WTC11 (cell line): Measurements from ENCODE around the gene NEMP2. TPM values are rescaled to one million over a fixed set of nuclear protein-coding genes. Genes with fewer than 3 reads are reported as not detected.

Experiments used
- ATAC-seq: fragments of 200-7000 bp; cut with Tn5 transposase; 2 replicates; pipeline ENCODE4 v1.10.0; 2021; ENCODE audit warnings: mild to moderate bottlenecking, moderate library complexity
- CTCF ChIA-PET: fragments of 300-600 bp; sonication (Branson Sonifier 250); formaldehyde crosslinking; loops from one replicate; lab custom pipeline; 2021; ENCODE audit warnings: antibody characterized with exemption; lab: Charles Lee
- POLR2A ChIA-PET: fragments of 350-600 bp; sonication (Branson Sonifier 250); formaldehyde crosslinking; loops from one replicate; lab custom pipeline; 2021; ENCODE audit warnings: antibody characterized with exemption; lab: Charles Lee
- DNase-seq: peaks from one replicate; pipeline ENCODE4 v3.0.0; 2021; ENCODE audit warnings: low spot score
- H3K27ac Mint-ChIP-seq: 2 replicates; pipeline ENCODE4 v1.8.0; 2021; ENCODE audit warnings: mixed read lengths
- H3K27me3 Mint-ChIP-seq: 2 replicates; pipeline ENCODE4 v1.8.0; 2021; ENCODE audit warnings: low read depth, mild to moderate bottlenecking, moderate library complexity, mixed read lengths
- H3K36me3 Mint-ChIP-seq: 2 replicates; pipeline ENCODE4 v1.8.0; 2021; ENCODE audit warnings: mixed read lengths
- H3K4me1 Mint-ChIP-seq: 2 replicates; pipeline ENCODE4 v1.8.0; 2022; ENCODE audit warnings: mixed read lengths
- H3K4me3 Mint-ChIP-seq: 2 replicates; pipeline ENCODE4 v1.8.0; 2021; ENCODE audit warnings: mild to moderate bottlenecking, moderate library complexity, mixed read lengths
- H3K9me3 Mint-ChIP-seq: 2 replicates; pipeline ENCODE4 v1.8.0; 2021; ENCODE audit warnings: mixed read lengths
- ARID4B ChIP-seq: sonication (generic); formaldehyde crosslinking; IDR thresholded peaks from 2 replicates; pipeline ENCODE4 v1.8.0; 2023; ENCODE audit warnings: missing genetic modification reagents, mild to moderate bottlenecking, borderline replicate concordance
- CBFB ChIP-seq: sonication (generic); formaldehyde crosslinking; IDR thresholded peaks from 2 replicates; pipeline ENCODE4 v1.8.1; 2022; ENCODE audit warnings: mild to moderate bottlenecking, low read depth, missing genetic modification reagents
- ELF4 ChIP-seq: sonication (generic); formaldehyde crosslinking; IDR thresholded peaks from 2 replicates; pipeline ENCODE4 v1.8.1; 2022; ENCODE audit warnings: low read depth, mild to moderate bottlenecking, moderate library complexity, missing genetic modification reagents
- FOXP4 ChIP-seq: sonication (generic); formaldehyde crosslinking; IDR thresholded peaks from 2 replicates; pipeline ENCODE4 v1.8.0; 2022; ENCODE audit warnings: mild to moderate bottlenecking, missing genetic modification reagents
- IRF2 ChIP-seq: sonication (generic); formaldehyde crosslinking; IDR thresholded peaks from 2 replicates; pipeline ENCODE4 v1.8.0; 2022; ENCODE audit warnings: low read depth, missing genetic modification reagents, borderline replicate concordance
- KAT7 ChIP-seq: sonication (generic); formaldehyde crosslinking; IDR thresholded peaks from 2 replicates; pipeline ENCODE4 v1.8.1; 2023; ENCODE audit warnings: missing genetic modification reagents, mild to moderate bottlenecking, borderline replicate concordance
- MXD4 ChIP-seq: fragments of 250-450 bp; sonication (Bioruptor Pico); IDR thresholded peaks from 2 replicates; pipeline ENCODE4 v1.8.0; 2021; ENCODE audit warnings: mild to moderate bottlenecking, moderate library complexity, borderline replicate concordance
- MYBL2 ChIP-seq: sonication (generic); formaldehyde crosslinking; IDR thresholded peaks from 2 replicates; pipeline ENCODE4 v1.8.1; 2023; ENCODE audit warnings: mild to moderate bottlenecking, moderate library complexity, missing genetic modification reagents
- NFATC4 ChIP-seq: fragments of 250-450 bp; sonication (Bioruptor Pico); IDR thresholded peaks from 2 replicates; pipeline ENCODE4 v1.9.0; 2021; ENCODE audit warnings: mild to moderate bottlenecking
- NR2C2 ChIP-seq: sonication (generic); formaldehyde crosslinking; IDR thresholded peaks from 2 replicates; pipeline ENCODE4 v1.8.0; 2022; ENCODE audit warnings: mild to moderate bottlenecking, missing genetic modification reagents
- TCF7 ChIP-seq: sonication (generic); formaldehyde crosslinking; IDR thresholded peaks from 2 replicates; pipeline ENCODE4 v1.8.0; 2022; ENCODE audit warnings: mild to moderate bottlenecking, low read depth, missing genetic modification reagents, moderate library complexity
- TEAD1 ChIP-seq: sonication (generic); formaldehyde crosslinking; IDR thresholded peaks from 2 replicates; pipeline ENCODE4 v1.8.0; 2022; ENCODE audit warnings: mild to moderate bottlenecking, missing genetic modification reagents
- ZNF232 ChIP-seq: sonication (generic); formaldehyde crosslinking; IDR thresholded peaks from 2 replicates; pipeline ENCODE4 v1.8.0; 2022; ENCODE audit warnings: mild to moderate bottlenecking, missing genetic modification reagents
- ZNF263 ChIP-seq: sonication (generic); formaldehyde crosslinking; IDR thresholded peaks from 2 replicates; pipeline ENCODE4 v1.8.1; 2022; ENCODE audit warnings: low read depth, mild to moderate bottlenecking, moderate library complexity, missing genetic modification reagents
- ZNF396 ChIP-seq: fragments of 250-450 bp; sonication (Bioruptor Pico); IDR thresholded peaks from 2 replicates; pipeline ENCODE4 v1.8.0; 2021; ENCODE audit warnings: mild to moderate bottlenecking, moderate library complexity, borderline replicate concordance
- ZNF532 ChIP-seq: fragments of 250-450 bp; sonication (Bioruptor Pico); IDR thresholded peaks from 2 replicates; pipeline ENCODE4 v1.9.0; 2021; ENCODE audit warnings: mild to moderate bottlenecking, borderline replicate concordance
- total RNA-seq: library from RNA; stranded (reverse); gene quantifications from 3 replicates; pipeline ENCODE4 v1.2.3, GENCODE V29; 2021
- TF ChIP-seq, protein P1 (sequence below): sonication (generic); formaldehyde crosslinking; IDR thresholded peaks from 2 replicates; pipeline ENCODE4 v1.8.0; 2022; ENCODE audit warnings: mild to moderate bottlenecking, missing genetic modification reagents
- TF ChIP-seq, protein P2 (sequence below): sonication (generic); formaldehyde crosslinking; IDR thresholded peaks from 2 replicates; pipeline ENCODE4 v1.8.1; 2022; ENCODE audit warnings: mild to moderate bottlenecking, moderate library complexity, missing genetic modification reagents

The NEMP2 gene
- total RNA-seq, 1 experiment from 2014 or later: 7.2 TPM

- no peak for TF ChIP-seq ZNF532 (CRISPR knock-in tag)
Observed at GRCh38 chr2:190503088-190503487, 31.4 kb downstream of the NEMP2 start (continued).

GRCh38 chr2:190501702-190502407 lies 32.7 kb downstream of the NEMP2 start:
- H3K27ac Mint-ChIP-seq: no peak overlapping the region
- no peaks in the 10 kb centered on the region for H3K9me3 Mint-ChIP-seq
- no peaks in the 10 kb centered on the region for H3K36me3 Mint-ChIP-seq
- no peaks in the 10 kb centered on the region for H3K27me3 Mint-ChIP-seq
- H3K4me3 Mint-ChIP-seq: no peak overlapping the region
- POLR2A ChIA-PET: no interaction called here
- DNase-seq (no peak), ATAC-seq (no peak)
- CTCF ChIA-PET: no interaction called here
- peaks cover 12% of the 10 kb centered on the region for H3K4me1 Mint-ChIP-seq
- TF ChIP-seq MXD4 (CRISPR knock-in tag) (no peak), CBFB (CRISPR knock-in tag) (no peak), ZNF263 (CRISPR knock-in tag) (no peak), TEAD1 (CRISPR knock-in tag) (no peak), TCF7 (CRISPR knock-in tag) (no peak)

DNA sequence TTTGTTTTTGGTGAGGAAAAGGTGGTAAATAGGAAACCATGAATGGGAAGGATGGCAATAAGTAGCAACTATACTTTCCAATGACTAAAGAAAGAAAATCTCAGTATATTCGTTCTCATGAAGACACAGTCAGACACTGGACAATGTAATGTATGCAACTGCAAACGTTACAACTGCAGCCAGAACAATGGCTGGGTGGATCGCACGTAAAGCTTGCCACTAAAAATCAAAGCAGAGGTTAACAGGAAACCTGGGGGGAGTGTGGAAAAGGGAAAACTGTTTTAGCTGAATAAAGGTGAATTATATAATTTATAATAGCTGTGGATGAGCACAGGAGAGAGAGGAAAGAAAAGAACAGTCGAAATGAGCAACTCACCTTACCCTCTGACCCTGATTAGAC lies 33.3 kb downstream of the NEMP2 start:
- Mint-ChIP-seq H3K4me3 (no peak overlapping the region), H3K36me3 (no peaks in the 10 kb centered on the region), H3K4me1 (peaks cover 12% of the 10 kb centered on the region), H3K27me3 (no peaks in the 10 kb centered on the region), H3K27ac (no peak overlapping the region), H3K9me3 (no peaks in the 10 kb centered on the region)
- no peak for TF ChIP-seq ELF4 (CRISPR knock-in tag)
- no peak for TF ChIP-seq ZNF263 (CRISPR knock-in tag)
- no peak for TF ChIP-seq FOXP4
- no peak for TF ChIP-seq IRF2
- TF ChIP-seq MXD4 (CRISPR knock-in tag): no peak
- no peak for TF ChIP-seq NFATC4 (CRISPR knock-in tag)
- TF ChIP-seq, protein P1, sequence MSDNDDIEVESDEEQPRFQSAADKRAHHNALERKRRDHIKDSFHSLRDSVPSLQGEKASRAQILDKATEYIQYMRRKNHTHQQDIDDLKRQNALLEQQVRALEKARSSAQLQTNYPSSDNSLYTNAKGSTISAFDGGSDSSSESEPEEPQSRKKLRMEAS (CRISPR knock-in tag): no peak
- no peak for TF ChIP-seq KAT7 (CRISPR knock-in tag)
- no peak for TF ChIP-seq ZNF232 (CRISPR knock-in tag)
- TF ChIP-seq, protein P2, sequence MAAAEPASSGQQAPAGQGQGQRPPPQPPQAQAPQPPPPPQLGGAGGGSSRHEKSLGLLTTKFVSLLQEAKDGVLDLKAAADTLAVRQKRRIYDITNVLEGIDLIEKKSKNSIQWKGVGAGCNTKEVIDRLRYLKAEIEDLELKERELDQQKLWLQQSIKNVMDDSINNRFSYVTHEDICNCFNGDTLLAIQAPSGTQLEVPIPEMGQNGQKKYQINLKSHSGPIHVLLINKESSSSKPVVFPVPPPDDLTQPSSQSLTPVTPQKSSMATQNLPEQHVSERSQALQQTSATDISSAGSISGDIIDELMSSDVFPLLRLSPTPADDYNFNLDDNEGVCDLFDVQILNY (CRISPR knock-in tag): no peak
- TF ChIP-seq MYBL2 (CRISPR knock-in tag): no peak
- TF ChIP-seq ZNF396: no peak
- TF ChIP-seq ARID4B: no peak
- TF ChIP-seq NR2C2 (CRISPR knock-in tag): no peak
- DNase-seq (no peak), ATAC-seq (no peak)
- ChIA-PET CTCF (no interaction called here), POLR2A (no interaction called here)
